Iris pigment epithelial cell (primary cell): Measurements from ENCODE around the gene GPR17.

Source experiments
- DNase-seq: peaks from one replicate; pipeline ENCODE4 v3.0.0-alpha.2; 2011; ENCODE audit warnings: low read depth

GPR17 gene

DNA sequence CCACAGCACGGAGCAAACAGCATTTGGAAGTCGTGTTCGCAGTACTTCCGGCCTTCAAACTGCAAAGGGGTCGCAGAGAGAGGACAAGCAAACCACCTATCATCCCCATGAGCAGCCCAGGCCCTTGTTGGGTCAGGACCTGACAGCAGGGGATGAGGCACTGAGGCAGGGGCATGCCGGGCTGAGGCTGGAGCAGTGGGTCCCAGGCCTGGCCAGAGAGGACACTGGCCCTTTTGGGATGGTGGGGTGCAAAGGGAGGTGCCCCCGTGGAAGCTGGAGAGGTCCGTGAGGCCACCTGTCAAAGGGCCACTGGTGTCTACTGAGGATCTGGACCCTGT, 8.9 kb downstream of the GPR17 start:
- no peak for DNase-seq

GRCh38 chr2:127655209-127656073, 9.5 kb downstream of the GPR17 start:
- no peak for DNase-seq

- no peak for DNase-seq
Observed at GRCh38 chr2:127656569-127657231, 10.7 kb downstream of the GPR17 start.

GRCh38 chr2:127657232-127657595, 11.3 kb downstream of the GPR17 start:
- no peak for DNase-seq

DNA sequence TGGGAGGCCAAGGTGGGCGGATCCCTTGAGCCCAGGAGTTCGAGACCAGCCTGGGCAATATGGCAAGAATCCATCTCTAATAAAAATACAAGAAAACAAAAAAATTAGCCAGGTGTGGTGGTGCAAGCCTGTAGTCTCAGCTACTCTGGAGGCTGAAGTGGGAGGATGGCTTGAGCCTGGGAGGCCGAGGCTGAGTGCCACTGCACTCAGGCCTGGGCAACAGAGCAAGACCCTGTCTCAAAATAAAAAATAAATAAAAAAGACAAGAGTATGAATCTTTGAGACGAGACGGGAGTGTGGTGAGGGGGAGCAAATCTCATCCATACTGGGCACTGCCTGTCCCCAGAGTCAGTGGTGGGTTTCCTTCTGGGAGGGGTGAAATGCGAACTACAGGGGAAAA, 12.2 kb downstream of the GPR17 start:
- no peak for DNase-seq

DNA sequence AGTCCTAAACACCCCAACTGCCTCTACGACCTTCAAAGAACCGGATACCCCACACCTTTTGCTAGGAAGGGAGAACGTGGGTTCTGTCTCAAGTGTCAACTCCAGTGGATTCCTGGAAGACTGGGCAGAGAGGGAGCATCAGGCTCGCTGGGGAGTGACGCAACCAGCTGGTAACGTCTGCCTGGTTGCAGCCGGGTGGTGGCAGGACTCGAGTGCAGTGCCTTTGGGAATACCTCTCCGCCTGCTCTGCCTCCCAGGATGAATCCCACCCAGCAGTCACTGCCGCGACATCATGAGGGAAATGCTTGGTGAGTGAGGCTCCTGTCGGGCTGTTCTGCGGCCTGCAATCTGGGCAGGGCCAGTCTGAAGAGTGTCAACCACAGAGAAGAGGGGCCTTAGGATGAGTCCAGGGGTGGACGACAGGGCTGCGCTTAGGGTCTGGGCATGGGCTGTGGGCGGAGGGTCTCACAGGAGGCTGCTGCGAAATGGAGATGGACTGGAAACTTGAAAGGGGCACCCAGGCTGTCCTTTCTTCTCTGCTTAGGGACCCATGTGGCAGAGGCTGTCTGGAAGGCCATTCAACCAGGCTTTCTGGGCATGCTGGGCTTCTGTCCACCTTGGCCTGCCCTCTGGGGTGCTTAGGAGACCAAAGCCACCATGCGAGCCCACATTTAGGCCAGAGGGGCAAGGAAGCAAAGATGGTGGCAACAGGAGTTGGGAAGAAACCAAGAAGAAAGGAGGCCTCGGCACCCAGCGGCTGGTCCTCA, 12.9 kb downstream of the GPR17 start:
- no peak for DNase-seq

GRCh38 chr2:127659408-127660290, 13.7 kb downstream of the GPR17 start:
- no peak for DNase-seq

- no peak for DNase-seq
Observed at GRCh38 chr2:127660291-127660578, 14.3 kb downstream of the GPR17 start.

- DNase-seq, result no peak
Observed at GRCh38 chr2:127661072-127661649, 15.2 kb downstream of the GPR17 start.

GRCh38 chr2:127661949-127662510, 16.1 kb downstream of the GPR17 start:
- DNase-seq, result no peak

- DNase-seq, result no peak
Observed at GRCh38 chr2:127662937-127663565, 17.1 kb downstream of the GPR17 start.

- no peak for DNase-seq
Observed at GRCh38 chr2:127663566-127664064, 17.7 kb downstream of the GPR17 start.

- no peak for DNase-seq
Observed at GRCh38 chr2:127664065-127664894, 18.3 kb downstream of the GPR17 start.

GRCh38 chr2:127664895-127665225, 18.9 kb downstream of the GPR17 start:
- DNase-seq, result no peak

DNA sequence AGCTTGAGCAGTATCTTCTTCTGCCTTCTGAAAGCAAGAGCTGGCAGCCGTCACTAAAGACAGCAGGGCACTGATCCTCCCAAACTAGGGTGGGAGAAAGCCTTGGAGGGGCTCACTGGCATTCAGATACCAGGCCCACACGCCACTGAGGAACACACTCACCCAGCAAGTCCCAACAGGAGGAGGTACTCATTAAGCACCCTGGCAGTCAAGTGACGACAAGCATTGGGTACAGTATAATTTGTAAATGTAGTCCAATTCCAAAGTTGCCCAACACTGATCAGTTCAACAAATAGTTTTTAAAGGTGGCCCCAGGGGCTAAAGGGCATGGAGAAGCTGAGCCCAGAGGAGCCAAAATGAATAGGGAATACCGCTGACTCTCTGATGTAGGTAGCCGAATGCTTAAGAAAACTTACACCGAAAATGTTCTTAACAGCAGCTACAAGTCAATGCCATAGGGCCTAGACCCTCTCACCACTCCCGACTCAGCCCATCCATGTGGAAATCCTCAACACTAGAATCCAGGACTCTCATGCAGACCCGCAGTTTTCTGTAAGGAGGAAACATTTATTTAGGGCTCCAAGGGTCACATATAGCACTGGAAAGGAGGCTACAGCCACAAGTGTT, 19.4 kb downstream of the GPR17 start:
- DNase-seq, result no peak

DNA sequence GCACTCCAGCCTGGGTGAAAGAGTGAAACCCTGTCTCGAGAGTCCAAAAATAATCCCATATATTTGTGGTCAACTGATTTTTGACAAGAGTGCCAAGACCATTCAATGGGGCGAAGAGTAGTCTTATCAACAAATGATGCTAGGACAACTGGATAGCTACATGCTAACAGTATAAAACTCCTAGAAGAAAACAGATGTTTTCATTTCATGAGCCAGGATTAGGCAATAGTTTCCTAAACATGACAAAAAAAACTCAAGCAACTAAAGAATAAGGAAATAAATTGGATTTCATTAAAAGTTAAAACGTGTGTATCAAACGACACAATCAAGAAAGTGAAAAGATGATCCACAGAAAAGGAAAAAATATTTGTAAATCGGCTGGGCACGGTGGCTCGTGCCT, 23.1 kb downstream of the GPR17 start:
- DNase-seq, result no peak

- no peak for DNase-seq
Observed at GRCh38 chr2:127670055-127670956, 24.4 kb downstream of the GPR17 start.

DNA sequence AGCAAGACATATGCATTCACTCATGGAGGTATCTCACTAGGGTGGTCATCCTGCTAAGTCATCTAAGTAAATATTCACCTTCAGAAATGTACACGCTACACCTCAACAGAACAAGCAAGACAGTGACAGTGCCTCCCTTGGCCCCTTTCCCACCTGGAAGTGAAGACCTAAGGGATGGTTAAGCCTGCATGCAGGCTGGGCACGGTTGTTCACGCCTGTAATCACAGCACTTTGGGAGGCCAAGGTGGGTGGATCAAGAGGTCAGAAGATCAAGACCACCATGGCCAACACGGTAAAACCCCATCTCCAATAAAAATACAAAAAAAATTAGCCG, 25.0 kb downstream of the GPR17 start:
- no peak for DNase-seq
